GM12875 (cell line): ENCODE data around the gene ENO2.

ENCODE experiments used
- H3K4me3 ChIP-seq: one replicate; pipeline ENCODE4 v1.5.1; 2011; ENCODE audit warnings: low read depth, low read length, control low read depth
- TF ChIP-seq, protein P1 (sequence below): IDR thresholded peaks from 2 replicates; pipeline ENCODE4 v1.5.1; 2011; ENCODE audit warnings: low read depth, mild to moderate bottlenecking, control low read depth, inconsistent platforms, low read length, moderate library complexity, borderline replicate concordance; ENCODE audit not compliant: insufficient read depth

ENO2 gene

DNA sequence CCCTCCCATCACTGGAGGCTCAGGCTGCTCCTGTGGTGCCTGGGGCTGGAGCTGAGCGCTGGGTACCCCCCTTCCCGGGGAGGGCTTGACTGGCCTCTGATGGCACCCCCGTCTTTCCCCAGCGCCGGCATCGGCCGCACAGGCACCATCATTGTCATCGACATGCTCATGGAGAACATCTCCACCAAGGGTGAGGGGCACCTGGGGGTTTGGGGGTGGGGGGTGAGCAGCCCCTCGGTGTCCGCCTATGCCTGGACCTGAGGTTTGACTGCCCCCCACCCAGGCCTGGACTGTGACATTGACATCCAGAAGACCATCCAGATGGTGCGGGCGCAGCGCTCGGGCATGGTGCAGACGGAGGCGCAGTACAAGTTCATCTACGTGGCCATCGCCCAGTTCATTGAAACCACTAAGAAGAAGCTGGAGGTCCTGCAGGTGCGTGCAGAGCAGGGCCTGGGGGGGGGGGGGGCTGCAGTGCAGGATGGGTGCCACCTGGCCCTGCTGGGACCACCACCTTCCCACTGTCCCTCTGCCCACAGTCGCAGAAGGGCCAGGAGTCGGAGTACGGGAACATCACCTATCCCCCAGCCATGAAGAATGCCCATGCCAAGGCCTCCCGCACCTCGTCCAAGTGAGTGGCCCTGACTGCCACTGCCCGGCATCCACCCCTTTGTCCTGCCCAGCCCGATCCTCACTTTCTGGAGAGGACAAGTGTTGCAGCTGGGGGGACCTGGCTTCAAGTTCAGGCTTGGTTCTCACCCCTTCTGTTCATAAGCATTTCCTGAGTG lies 45.6 kb downstream of the ENO2 start:
- peak overlapping the region; percentile 50 for H3K4me3 ChIP-seq
- TF ChIP-seq, protein P1, sequence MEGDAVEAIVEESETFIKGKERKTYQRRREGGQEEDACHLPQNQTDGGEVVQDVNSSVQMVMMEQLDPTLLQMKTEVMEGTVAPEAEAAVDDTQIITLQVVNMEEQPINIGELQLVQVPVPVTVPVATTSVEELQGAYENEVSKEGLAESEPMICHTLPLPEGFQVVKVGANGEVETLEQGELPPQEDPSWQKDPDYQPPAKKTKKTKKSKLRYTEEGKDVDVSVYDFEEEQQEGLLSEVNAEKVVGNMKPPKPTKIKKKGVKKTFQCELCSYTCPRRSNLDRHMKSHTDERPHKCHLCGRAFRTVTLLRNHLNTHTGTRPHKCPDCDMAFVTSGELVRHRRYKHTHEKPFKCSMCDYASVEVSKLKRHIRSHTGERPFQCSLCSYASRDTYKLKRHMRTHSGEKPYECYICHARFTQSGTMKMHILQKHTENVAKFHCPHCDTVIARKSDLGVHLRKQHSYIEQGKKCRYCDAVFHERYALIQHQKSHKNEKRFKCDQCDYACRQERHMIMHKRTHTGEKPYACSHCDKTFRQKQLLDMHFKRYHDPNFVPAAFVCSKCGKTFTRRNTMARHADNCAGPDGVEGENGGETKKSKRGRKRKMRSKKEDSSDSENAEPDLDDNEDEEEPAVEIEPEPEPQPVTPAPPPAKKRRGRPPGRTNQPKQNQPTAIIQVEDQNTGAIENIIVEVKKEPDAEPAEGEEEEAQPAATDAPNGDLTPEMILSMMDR: no peak

DNA sequence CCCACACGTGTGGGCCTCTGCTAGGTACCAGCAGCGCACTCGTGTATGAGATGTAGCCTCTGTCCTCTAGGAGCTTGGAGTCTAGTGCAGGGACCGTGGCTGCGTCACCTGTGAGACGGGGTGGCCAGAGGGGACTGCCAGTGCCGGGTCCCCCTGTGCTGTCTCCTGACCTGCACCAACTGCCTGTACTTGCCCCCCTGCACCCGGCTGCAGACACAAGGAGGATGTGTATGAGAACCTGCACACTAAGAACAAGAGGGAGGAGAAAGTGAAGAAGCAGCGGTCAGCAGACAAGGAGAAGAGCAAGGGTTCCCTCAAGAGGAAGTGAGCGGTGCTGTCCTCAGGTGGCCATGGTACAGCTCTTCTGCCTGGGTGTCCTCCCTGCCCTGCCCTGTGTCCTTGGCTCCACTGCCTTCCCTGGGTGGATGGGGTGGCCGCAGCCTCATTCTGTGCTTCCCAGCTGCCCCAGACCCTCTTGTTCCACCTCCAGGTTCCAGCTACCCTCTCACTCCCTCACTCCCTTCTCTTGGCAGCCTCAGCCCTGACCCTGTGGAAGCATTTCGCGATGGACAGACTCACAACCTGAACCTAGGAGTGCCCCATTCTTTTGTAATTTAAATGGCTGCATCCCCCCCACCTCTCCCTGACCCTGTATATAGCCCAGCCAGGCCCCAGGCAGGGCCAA lies 46.4 kb downstream of the ENO2 start:
- H3K4me3 ChIP-seq: peak overlapping the region; percentile 23
- TF ChIP-seq, protein P1: peak; percentile 45

DNA sequence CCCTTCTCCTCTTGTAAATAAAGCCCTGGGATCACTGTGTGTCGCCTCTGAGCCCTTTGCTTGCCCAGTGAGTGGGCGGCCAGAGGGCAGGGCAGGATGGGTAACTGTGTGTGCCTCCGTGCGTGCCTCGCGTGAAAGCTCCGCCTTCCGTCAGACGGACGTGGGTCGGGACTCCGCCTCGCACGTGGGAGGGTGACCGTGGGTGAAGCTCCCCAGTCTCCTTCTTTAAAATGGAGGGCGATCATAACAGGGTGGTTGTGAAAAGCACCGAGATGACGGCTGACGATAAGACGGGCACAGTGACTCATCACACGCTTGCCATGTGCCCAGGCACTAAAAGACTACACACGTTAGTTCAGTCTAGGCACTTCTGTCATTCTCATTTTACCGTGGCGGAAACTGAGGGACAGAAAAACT lies 46.9 kb downstream of the ENO2 start:
- TF ChIP-seq, protein P1: no peak
- H3K4me3 ChIP-seq: peak overlapping the region; percentile 23

DNA sequence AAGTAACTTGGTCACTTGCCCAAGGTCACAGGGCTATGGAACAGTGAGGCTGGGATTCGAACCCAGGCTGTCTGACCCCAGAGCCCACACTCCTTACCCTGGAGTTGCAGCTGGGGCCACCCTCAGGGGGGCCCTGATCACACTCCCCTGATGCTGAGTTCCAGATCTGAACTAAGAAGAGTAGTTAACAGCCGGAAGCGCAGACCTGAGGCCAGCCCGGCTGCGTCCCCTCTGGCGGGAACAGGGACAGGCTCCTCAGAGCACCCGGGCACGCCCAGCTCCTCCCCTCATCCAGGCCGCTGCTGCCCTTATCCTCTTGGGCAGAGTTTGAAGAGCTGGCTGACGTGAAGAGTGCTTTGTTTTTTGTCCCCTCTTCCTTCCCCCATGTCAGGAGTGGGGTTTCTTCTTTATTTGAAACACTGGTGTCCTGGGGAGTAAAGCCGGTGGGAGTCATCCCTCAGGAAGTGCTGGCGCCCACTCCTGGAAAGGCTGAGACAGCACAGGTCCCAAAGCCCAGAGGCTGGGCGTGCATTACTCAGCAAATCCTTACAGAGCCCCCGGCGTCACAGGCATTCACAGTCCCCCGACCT lies 47.4 kb downstream of the ENO2 start:
- peak overlapping the region; percentile 23 for H3K4me3 ChIP-seq
- TF ChIP-seq, protein P1: peak; percentile 26; the same call in 1 of the 2 replicates

DNA sequence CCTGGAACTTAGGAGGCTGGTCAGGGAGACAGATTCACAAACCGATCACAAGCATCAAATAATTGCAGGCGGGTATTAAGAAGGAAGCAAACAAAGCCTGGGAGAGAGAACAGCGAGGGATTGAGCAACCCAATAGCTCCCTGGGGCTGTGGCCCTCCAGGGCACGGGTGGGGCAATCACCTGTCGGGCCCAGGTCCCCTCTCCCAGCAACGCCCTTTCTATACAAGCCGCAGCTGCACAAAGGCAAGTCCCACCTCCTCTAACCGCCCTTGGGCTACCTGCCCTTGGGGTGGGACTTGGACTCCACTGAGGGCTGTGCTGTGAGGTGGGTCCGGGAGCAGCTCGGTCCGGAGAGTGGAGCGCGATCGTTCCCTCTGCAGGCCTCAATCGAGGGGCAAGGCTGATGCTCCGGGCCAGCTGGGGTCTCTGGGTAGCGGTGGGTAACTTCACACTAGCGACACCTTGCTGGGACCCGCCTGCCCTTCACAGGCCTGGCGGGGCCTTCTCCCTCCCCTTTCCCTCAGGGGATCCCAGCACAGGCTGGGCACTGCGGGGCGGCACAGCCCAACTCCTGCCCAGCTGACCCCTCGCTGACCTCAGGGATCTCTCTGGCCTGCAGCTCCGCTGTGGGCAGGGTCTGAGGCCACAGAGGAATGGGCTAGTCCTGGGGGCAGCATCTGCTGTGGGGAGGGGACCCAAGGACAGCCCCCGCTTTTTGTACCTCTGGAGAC lies 48.1 kb downstream of the ENO2 start:
- TF ChIP-seq, protein P1: no peak
- H3K4me3 ChIP-seq: no peak overlapping the region

DNA sequence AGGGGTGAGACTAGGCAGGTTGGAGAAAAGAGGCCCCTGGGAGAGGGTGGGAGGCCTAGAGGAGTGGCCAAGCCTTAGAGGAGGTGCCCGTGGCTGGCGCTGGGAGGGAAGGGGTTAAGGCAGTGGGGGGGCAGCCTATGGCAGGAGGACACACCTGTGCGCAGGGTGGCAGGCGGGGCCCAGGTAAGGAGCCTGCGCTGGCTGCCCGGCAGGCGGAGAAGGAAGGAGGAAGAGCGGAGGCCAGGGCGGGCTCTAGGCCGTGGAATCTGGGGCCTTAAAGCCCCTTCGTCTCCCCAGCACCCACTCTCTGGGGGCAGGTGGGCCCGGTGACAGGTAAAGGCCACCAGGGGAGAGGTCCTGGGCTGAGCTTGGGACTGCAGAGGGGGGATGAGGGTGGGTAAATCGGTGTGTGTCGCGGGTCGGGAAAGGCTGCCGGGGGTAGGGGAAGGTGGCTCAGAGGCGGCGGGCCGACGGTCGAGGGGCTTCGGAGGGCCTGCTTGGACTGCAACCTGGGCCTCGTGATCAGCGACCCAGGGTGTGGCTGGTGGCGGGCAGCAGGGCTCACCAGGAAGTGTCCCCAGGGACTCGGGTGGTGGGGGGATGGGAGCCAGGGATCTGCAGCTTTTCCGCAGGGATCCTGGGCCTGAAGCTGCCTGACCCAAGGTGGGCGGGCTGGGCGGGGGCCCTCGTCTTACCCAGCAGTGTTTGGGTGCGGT lies 48.8 kb downstream of the ENO2 start:
- no peak overlapping the region for H3K4me3 ChIP-seq
- TF ChIP-seq, protein P1: no peak
